ENCODE measurements around the gene SNCAIP. TPM values are rescaled to one million over a fixed set of nuclear protein-coding genes. Genes with fewer than 3 reads are reported as not detected.

Gene SNCAIP
- total and polyA plus RNA-seq, 8 donors, result 0.45 to 10.6 (median 2.6) TPM; not detected in 1

- Histone ChIP-seq H3K9me3 (no peaks in the 10 kb centered on the region), H3K27ac (no peak overlapping the region), H3K36me3 (no peaks in the 10 kb centered on the region), H3K27me3 (no peaks in the 10 kb centered on the region), H3K4me3 (no peak overlapping the region), H3K4me1 (no peaks in the 10 kb centered on the region)
- no peak for TF ChIP-seq POLR2AphosphoS5 (IDR thresholded peaks at IDR 0.05)
- TF ChIP-seq EP300 (IDR thresholded peaks at IDR 0.05), result no peak
- no peak for TF ChIP-seq CTCF (IDR thresholded peaks at IDR 0.05)
- TF ChIP-seq POLR2A (IDR thresholded peaks at IDR 0.05), result no peak
- 76 to 88% (median 77%) methylated on average over 2 of the region's 2 CpGs for WGBS, 5 donors
- intact Hi-C loops (cut with DNase I; ENCODE audit: low total_unique reads), result no loop called here
- DNase-seq, result no peak
These were observed 115.6 kb downstream of the SNCAIP start for GRCh38 chr5:122427621-122428020.

GRCh38 chr5:122429545-122430318, 117.7 kb downstream of the SNCAIP start:
- intact Hi-C loops (cut with DNase I; ENCODE audit: low total_unique reads), result no loop called here
- Histone ChIP-seq H3K27me3 (no peaks in the 10 kb centered on the region), H3K27ac (no peak overlapping the region), H3K4me1 (no peaks in the 10 kb centered on the region), H3K9me3 (no peaks in the 10 kb centered on the region), H3K4me3 (no peak overlapping the region), H3K36me3 (no peaks in the 10 kb centered on the region)
- TF ChIP-seq CTCF (IDR thresholded peaks at IDR 0.05) (no peak), EP300 (IDR thresholded peaks at IDR 0.05) (no peak), POLR2AphosphoS5 (IDR thresholded peaks at IDR 0.05) (no peak), POLR2A (IDR thresholded peaks at IDR 0.05) (no peak)
- WGBS, 5 donors, result 82 to 92% (median 89%) methylated on average over 7 of the region's 7 CpGs
- no peak for DNase-seq

- Histone ChIP-seq H3K4me1 (no peaks in the 10 kb centered on the region), H3K27me3 (no peaks in the 10 kb centered on the region), H3K27ac (no peak overlapping the region), H3K36me3 (no peaks in the 10 kb centered on the region), H3K4me3 (no peak overlapping the region), H3K9me3 (no peaks in the 10 kb centered on the region)
- WGBS, 5 donors, result 78 to 87% (median 85%) methylated on average over 2 of the region's 2 CpGs
- intact Hi-C loops (cut with DNase I; ENCODE audit: low total_unique reads), result no loop called here
- DNase-seq, result no peak
- TF ChIP-seq EP300 (IDR thresholded peaks at IDR 0.05) (no peak), CTCF (IDR thresholded peaks at IDR 0.05) (no peak), POLR2AphosphoS5 (IDR thresholded peaks at IDR 0.05) (no peak), POLR2A (IDR thresholded peaks at IDR 0.05) (no peak)
These were observed 118.2 kb downstream of the SNCAIP start for GRCh38 chr5:122430319-122430586.

GRCh38 chr5:122431298-122431697, 119.3 kb downstream of the SNCAIP start:
- intact Hi-C loops (cut with DNase I; ENCODE audit: low total_unique reads), result no loop called here
- Histone ChIP-seq H3K27ac (no peak overlapping the region), H3K4me1 (no peaks in the 10 kb centered on the region), H3K9me3 (no peaks in the 10 kb centered on the region), H3K36me3 (no peaks in the 10 kb centered on the region), H3K4me3 (no peak overlapping the region), H3K27me3 (no peaks in the 10 kb centered on the region)
- TF ChIP-seq EP300 (IDR thresholded peaks at IDR 0.05), result no peak
- TF ChIP-seq CTCF (IDR thresholded peaks at IDR 0.05), result no peak
- no peak for TF ChIP-seq POLR2AphosphoS5 (IDR thresholded peaks at IDR 0.05)
- no peak for TF ChIP-seq POLR2A (IDR thresholded peaks at IDR 0.05)
- WGBS, 5 donors, result 96 to 99% (median 96%) methylated on average over 1 of the region's 1 CpG
- no peak for DNase-seq

Data from stomach (tissue), 9 donors.